ENCODE measurements around the gene WDR59.

DNA sequence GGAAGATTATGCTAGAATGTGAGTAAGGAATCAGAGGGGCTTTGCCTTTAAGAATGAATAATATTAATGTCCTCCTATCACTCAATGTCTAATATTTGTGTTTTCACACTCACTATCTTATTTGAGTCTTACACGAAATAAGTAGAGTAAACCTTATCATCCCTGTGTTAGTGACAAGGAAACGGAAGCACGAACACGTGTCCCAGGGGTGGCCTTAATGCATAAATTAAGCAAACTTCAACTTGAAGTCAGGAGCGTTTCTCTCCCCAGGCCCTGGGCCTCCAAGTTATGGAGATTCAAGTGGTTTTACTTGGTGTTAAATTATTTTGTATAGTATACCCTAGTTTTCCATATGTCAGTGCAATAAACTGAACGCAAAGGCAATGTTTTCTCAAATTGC, 96.0 kb downstream of the WDR59 start:
- TF ChIP-seq, protein P1, sequence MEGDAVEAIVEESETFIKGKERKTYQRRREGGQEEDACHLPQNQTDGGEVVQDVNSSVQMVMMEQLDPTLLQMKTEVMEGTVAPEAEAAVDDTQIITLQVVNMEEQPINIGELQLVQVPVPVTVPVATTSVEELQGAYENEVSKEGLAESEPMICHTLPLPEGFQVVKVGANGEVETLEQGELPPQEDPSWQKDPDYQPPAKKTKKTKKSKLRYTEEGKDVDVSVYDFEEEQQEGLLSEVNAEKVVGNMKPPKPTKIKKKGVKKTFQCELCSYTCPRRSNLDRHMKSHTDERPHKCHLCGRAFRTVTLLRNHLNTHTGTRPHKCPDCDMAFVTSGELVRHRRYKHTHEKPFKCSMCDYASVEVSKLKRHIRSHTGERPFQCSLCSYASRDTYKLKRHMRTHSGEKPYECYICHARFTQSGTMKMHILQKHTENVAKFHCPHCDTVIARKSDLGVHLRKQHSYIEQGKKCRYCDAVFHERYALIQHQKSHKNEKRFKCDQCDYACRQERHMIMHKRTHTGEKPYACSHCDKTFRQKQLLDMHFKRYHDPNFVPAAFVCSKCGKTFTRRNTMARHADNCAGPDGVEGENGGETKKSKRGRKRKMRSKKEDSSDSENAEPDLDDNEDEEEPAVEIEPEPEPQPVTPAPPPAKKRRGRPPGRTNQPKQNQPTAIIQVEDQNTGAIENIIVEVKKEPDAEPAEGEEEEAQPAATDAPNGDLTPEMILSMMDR (conservative IDR thresholded peaks at IDR 0.05; ENCODE audit: low read depth in 2 of 2) = no peak
- TF ChIP-seq POLR2AphosphoS5 (IDR thresholded peaks at IDR 0.05; ENCODE audit: low read depth) = no peak
- TF ChIP-seq, protein P2, sequence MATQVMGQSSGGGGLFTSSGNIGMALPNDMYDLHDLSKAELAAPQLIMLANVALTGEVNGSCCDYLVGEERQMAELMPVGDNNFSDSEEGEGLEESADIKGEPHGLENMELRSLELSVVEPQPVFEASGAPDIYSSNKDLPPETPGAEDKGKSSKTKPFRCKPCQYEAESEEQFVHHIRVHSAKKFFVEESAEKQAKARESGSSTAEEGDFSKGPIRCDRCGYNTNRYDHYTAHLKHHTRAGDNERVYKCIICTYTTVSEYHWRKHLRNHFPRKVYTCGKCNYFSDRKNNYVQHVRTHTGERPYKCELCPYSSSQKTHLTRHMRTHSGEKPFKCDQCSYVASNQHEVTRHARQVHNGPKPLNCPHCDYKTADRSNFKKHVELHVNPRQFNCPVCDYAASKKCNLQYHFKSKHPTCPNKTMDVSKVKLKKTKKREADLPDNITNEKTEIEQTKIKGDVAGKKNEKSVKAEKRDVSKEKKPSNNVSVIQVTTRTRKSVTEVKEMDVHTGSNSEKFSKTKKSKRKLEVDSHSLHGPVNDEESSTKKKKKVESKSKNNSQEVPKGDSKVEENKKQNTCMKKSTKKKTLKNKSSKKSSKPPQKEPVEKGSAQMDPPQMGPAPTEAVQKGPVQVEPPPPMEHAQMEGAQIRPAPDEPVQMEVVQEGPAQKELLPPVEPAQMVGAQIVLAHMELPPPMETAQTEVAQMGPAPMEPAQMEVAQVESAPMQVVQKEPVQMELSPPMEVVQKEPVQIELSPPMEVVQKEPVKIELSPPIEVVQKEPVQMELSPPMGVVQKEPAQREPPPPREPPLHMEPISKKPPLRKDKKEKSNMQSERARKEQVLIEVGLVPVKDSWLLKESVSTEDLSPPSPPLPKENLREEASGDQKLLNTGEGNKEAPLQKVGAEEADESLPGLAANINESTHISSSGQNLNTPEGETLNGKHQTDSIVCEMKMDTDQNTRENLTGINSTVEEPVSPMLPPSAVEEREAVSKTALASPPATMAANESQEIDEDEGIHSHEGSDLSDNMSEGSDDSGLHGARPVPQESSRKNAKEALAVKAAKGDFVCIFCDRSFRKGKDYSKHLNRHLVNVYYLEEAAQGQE (IDR thresholded peaks at IDR 0.05; ENCODE audit: unreplicated experiment) = no peak
